NCI-H345 treated with DMSO at 0.1 percent for 48 hours (cell line): ENCODE results near the gene IDE.
"Not testable (repeated sequence)": the region's sequence is repeated elsewhere in the genome, so short reads cannot be mapped to it uniquely, and the experiment has no call there.

Source experiments
- DNase-seq: peaks from one replicate; lab custom pipeline; 2025; ENCODE audit not compliant: unreplicated experiment; lab: John Stamatoyannopoulos, UW

Gene IDE

GRCh38 chr10:92420546-92421275 is 153.2 kb downstream of the IDE start:
- no peak for DNase-seq

- no peak for DNase-seq
Measured at GRCh38 chr10:92419740-92420545, 153.9 kb downstream of the IDE start.

GRCh38 chr10:92418891-92419290 is 155.0 kb downstream of the IDE start:
- no peak for DNase-seq

DNA sequence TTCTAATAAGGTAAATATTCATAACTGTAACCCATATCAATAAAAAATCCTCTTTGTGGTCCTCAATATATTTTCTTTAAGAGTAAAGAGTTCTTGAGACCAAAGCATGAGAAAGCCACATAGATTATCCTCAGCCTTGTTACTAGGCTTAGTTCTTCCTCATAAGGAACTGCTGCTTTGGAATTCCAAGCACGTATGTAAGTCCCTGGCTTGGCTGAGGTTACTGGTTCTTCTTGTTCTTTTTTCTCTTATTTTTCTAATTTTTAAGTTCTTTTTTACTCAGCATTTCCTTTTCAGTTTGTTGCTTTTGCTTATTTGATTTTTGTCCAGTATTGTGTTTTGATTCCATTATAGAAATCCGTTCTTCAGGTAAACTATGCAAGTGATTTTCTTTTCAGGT is 155.7 kb downstream of the IDE start:
- DNase-seq = no peak

DNA sequence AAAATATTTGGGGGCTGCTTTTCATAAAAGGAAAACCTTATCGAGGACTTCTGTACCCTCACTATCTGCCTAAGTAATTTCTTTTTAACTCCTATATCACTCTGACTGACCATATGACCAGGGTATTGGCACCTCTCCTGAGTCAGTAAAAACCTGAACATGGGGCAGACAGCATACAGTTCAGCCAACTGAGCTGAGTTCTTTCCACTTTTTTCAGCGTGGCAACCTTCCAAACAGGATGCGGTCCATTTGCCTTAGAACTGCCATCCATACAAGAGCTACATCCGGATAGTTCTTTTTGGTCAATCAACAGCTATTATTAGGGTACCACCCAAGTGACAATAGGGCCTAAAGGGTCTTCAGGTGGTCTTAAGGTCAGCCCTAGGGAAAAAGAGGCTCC is 160.4 kb downstream of the IDE start:
- DNase-seq = no peak

GRCh38 chr10:92413011-92413410 is 160.9 kb downstream of the IDE start:
- no peak for DNase-seq

DNA sequence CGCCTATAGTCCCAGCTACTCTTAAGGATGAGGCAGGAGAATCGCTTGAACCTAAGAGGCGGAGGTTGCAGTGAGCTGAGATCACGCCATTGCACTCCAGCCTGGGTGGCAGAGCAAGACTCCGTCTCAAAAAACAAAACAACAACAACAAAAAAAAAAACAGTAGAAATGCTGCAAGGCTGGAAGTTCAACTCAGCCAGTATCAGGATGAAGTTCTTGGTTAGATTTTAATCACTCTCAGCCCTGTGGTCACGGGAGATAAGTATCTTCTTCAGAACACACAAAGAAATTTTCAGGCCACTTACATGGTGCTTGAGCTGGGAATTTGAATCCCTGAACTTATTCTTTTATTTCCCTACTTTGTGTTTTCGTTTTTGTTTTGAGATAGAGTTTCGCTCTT is 162.5 kb downstream of the IDE start:
- no peak for DNase-seq

- DNase-seq = no peak
Measured at GRCh38 chr10:92410501-92410900, 163.4 kb downstream of the IDE start.

DNA sequence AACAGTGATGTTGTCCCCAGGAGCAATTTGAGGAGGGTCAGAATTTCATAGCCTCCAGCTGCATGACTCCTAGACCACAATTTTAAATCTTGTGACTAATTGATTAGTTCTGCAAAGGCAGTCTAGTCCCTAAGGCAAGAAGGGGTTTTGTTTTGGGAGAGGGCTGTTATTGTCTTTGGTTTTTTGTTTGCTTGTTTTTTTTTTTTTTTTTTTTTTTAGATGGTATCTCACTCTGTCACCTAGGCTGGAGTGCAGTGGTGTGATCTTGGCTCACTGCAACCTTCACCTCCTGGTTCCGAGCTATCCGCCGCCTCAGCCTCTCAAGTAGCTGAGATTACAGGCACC is 165.9 kb downstream of the IDE start:
- no peak for DNase-seq

DNA sequence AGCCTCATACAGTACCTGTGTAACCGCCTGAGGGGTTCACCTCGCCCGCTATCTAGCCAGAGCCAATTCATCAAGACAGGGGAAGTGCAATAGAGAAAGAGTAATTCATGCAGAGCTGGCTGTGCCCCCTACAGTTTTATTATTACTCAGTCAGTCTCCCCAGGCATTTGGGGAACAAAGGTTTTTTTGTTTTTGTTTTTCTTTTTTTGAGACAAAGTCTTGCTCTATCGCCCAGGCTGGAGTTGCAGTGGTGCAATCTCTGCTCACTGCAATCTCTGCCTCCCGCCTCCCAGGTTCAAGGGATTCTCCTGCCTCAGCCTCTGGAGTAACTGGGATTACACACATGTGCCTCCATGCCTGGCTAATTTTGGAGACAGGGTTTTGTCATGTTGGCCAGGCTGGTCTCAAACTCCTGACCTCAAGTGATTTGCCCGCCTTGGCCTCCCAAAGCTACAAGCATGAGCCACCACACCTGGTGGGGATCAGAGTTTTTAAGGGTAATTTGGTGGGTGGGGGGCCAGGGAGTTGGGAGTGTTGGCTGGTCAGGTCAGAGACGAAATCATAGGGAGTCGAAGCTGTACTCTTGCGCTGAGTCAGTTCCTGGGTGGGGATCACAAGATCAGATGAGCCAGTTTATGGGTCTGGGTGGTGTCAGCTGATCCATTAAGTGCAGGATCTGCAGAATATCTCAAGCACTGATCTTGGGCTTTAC is 166.4 kb downstream of the IDE start:
- DNase-seq = no peak

- DNase-seq = no peak
Measured at GRCh38 chr10:92405419-92405924, 168.4 kb downstream of the IDE start.

DNA sequence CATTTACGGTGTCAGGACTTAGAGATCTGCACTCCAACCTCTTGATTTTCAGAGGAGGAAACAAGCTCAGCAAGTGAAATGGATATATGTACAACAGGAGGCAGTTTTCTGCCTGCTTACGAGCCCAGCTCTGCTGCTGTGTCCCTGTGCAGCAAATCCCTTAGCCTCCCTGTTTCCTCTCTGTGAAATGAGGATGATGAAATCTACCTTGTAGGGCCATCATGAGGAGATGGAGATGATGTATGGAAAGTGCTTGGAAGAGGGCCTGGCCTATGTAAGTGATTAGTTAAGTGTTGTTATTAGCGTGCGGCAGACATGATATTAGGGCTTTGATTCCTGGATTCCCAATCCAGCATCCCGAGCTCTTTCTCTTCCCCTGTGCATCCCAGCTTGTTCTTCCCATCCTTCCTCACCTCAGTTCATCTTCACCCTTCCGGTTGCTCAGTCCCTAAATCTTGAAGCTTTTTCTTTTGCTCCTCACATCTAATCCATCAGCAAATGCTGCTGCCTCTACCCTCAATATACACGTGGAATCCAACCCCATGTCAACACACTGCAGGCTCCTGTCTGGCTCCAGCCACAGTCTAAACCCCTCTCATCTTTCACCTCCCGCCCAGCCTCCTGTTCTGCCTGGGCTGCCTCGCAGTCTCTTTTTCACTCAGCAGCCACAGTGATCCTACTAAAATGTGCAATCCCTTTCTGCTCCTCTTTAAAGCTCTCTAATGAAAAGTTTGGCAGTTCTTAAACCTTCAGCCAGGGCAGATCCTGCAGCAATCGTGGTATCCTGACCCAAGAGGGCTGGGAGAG is 169.1 kb downstream of the IDE start:
- no peak for DNase-seq

GRCh38 chr10:92402234-92402633 is 171.7 kb downstream of the IDE start:
- not testable (repeated sequence) for DNase-seq
